Measurements from ENCODE around the gene ZNF362.
"Not testable (repeated sequence)": the region's sequence is repeated elsewhere in the genome, so short reads cannot be mapped to it uniquely, and the experiment has no call there.

Gene ZNF362

GRCh38 chr1:33309351-33309750 is 53.1 kb downstream of the ZNF362 start:
- not testable (repeated sequence) for DNase-seq

GRCh38 chr1:33310702-33311101 is 54.4 kb downstream of the ZNF362 start:
- no peak for DNase-seq

GRCh38 chr1:33311706-33312412 is 55.6 kb downstream of the ZNF362 start:
- DNase-seq, result no peak

GRCh38 chr1:33312413-33312749 is 56.1 kb downstream of the ZNF362 start:
- no peak for DNase-seq

- DNase-seq, result no peak
These were observed 58.1 kb downstream of the ZNF362 start for GRCh38 chr1:33314416-33314815.

- no peak for DNase-seq
These were observed 60.3 kb downstream of the ZNF362 start for GRCh38 chr1:33316601-33317000.

- no peak for DNase-seq
These were observed 61.1 kb downstream of the ZNF362 start for GRCh38 chr1:33317354-33317753.

- DNase-seq, result no peak
These were observed 61.7 kb downstream of the ZNF362 start for GRCh38 chr1:33317946-33318345.

- no peak for DNase-seq
These were observed 63.1 kb downstream of the ZNF362 start for GRCh38 chr1:33319186-33319948.

GRCh38 chr1:33319949-33320618 is 63.8 kb downstream of the ZNF362 start:
- DNase-seq, result no peak

- DNase-seq, result no peak
These were observed 64.4 kb downstream of the ZNF362 start, which contains the start of gene A3GALT2 for GRCh38 chr1:33320619-33321165. Gene A3GALT2 (minus strand): TSS chr1:33321098. CDS start chr1:33321098, 0 bp downstream.

GRCh38 chr1:33321178-33321577 is 64.9 kb downstream of the ZNF362 start:
- DNase-seq, result no peak

GRCh38 chr1:33322109-33322508 is 65.8 kb downstream of the ZNF362 start:
- DNase-seq, result no peak

- no peak for DNase-seq
These were observed 66.7 kb downstream of the ZNF362 start for GRCh38 chr1:33322870-33323585.

- no peak for DNase-seq
These were observed 67.6 kb downstream of the ZNF362 start for GRCh38 chr1:33323663-33324477.

- DNase-seq, result no peak
These were observed 68.6 kb downstream of the ZNF362 start for GRCh38 chr1:33324677-33325575.

GRCh38 chr1:33326785-33327184 is 70.5 kb downstream of the ZNF362 start:
- no peak for DNase-seq

GRCh38 chr1:33327587-33328325 is 71.5 kb downstream of the ZNF362 start:
- DNase-seq, result no peak

GRCh38 chr1:33328817-33329216 is 72.5 kb downstream of the ZNF362 start:
- no peak for DNase-seq

Measured in NCI-H510A (cell line).